CD4-positive, alpha-beta T cell (primary cell): ENCODE results near the gene NNAT. TPM values are rescaled to one million over a fixed set of nuclear protein-coding genes. Genes with fewer than 3 reads are reported as not detected.

Experiments
- ATAC-seq: fragments of 200-7000 bp; cut with Tn5 transposase; one replicate; pipeline ENCODE4 v1.10.0; 2022; ENCODE audit warnings: mild to moderate bottlenecking; ENCODE audit not compliant: poor library complexity
- CTCF ChIA-PET: fragments of 350-600 bp; sonication (Branson Sonifier 250); formaldehyde crosslinking; loops from one replicate; lab custom pipeline; 2021; ENCODE audit warnings: antibody characterized with exemption, inconsistent platforms; lab: Charles Lee
- POLR2A ChIA-PET: fragments of 350-600 bp; sonication (Branson Sonifier 250); formaldehyde crosslinking; loops from one replicate; lab custom pipeline; 2021; ENCODE audit warnings: antibody characterized with exemption, inconsistent platforms; lab: Charles Lee
- DNase-seq, 14 experiments: peaks; one replicate each; pipeline ENCODE4 v3.0.0-alpha.2; 2013 to 2020; ENCODE audit warnings: mixed read lengths in 2 of 14
- H3K27ac ChIP-seq, 2 donors: one replicate each; pipeline versions ENCODE4 v1.5.1 to v1.7.0; 2013; ENCODE audit warnings: low read length in 2 of 2, low read depth in 1 of 2, mild to moderate bottlenecking in 1 of 2
- H3K27me3 ChIP-seq, 2 experiments: 1 replicate in 1 of 2; 2 replicates in 1 of 2; pipeline versions ENCODE4 v1.6.1 to v1.7.0; 2013; ENCODE audit warnings: low read length in 2 of 2, control low read depth in 1 of 2, mild to moderate bottlenecking in 1 of 2, moderate library complexity in 1 of 2; ENCODE audit not compliant: insufficient read depth in 2 of 2, control insufficient read depth in 1 of 2
- H3K36me3 ChIP-seq: one replicate; pipeline ENCODE4 v1.6.1; 2013; ENCODE audit warnings: low read length, control low read depth; ENCODE audit not compliant: insufficient read depth
- H3K4me1 ChIP-seq: one replicate; pipeline ENCODE4 v1.6.1; 2013; ENCODE audit warnings: low read length, control low read depth; ENCODE audit not compliant: insufficient read depth
- H3K4me3 ChIP-seq: one replicate; pipeline ENCODE4 v1.5.1; 2013; ENCODE audit warnings: mild to moderate bottlenecking, low read length, moderate library complexity
- H3K9me3 ChIP-seq, 2 experiments: 1 replicate in 1 of 2; 2 replicates in 1 of 2; pipeline versions ENCODE4 v1.6.1 to v1.7.0; 2013; ENCODE audit warnings: low read length in 2 of 2, mild to moderate bottlenecking in 2 of 2, control low read depth in 1 of 2, moderate library complexity in 1 of 2; ENCODE audit not compliant: control insufficient read depth in 1 of 2, insufficient read depth in 1 of 2
- H3K27ac Mint-ChIP-seq: one replicate; pipeline ENCODE4 v1.8.0; 2020; ENCODE audit warnings: mixed read lengths
- H3K27me3 Mint-ChIP-seq: one replicate; pipeline ENCODE4 v1.8.0; 2021; ENCODE audit warnings: mixed read lengths
- H3K36me3 Mint-ChIP-seq: one replicate; pipeline ENCODE4 v1.8.0; 2021; ENCODE audit warnings: low read depth, mixed read lengths
- H3K4me1 Mint-ChIP-seq: one replicate; pipeline ENCODE4 v1.8.0; 2021; ENCODE audit warnings: low read depth, mixed read lengths
- H3K4me3 Mint-ChIP-seq: one replicate; pipeline ENCODE4 v1.8.0; 2020; ENCODE audit warnings: mild to moderate bottlenecking, mixed read lengths
- H3K9me3 Mint-ChIP-seq: one replicate; pipeline ENCODE4 v1.8.0; 2020; ENCODE audit warnings: mixed read lengths
- intact Hi-C, 2 experiments: fragments of 100-400 bp; cut with DNase I in 1 of 2; cut with micrococcal nuclease in 1 of 2; formaldehyde crosslinking; loops; one replicate each; pipeline versions ENCODE4 v1.15.1 to v1.9.0; 2023 to 2025; cut with DNase I, micrococcal nuclease
- total RNA-seq, 174 experiments: library from RNA in 2 of 174; stranded (reverse) in 2 of 174; gene quantifications; one replicate each; pipeline ENCODE4 v1.2.3 and lab custom pipeline; 2021 to 2026
- TF ChIP-seq, protein P1 (sequence below): fragments of 200-600 bp; IDR thresholded peaks from one replicate; pipeline ENCODE4 v1.8.0; 2022; ENCODE audit warnings: antibody characterized with exemption, mild to moderate bottlenecking

Gene NNAT
- total RNA-seq, 2 experiments from 2014 or later, result not detected

DNA sequence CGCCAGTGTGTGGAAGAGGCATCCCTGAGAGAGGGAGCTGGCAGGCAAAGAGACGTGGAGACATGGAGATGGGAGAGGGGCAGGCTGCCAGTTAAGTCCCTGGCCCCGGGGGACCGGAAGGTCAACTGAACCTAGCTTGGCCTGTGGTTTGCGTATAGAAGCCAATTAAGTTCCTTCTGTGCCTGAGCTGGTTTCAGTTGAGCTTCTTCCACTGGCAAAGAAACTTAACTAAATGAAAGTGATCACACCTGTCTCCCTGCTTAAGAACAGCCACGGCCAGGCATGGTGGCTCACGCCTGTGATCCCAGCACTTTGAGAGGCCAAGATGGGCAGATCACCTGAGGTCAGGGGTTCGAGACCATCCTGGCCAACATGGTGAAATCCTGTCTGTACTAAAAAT, 26.7 kb upstream of the NNAT start:
- ATAC-seq, result no peak
- Mint-ChIP-seq H3K4me1 (no peaks in the 10 kb centered on the region), H3K36me3 (peaks cover 17% of the 10 kb centered on the region), H3K4me3 (no peak overlapping the region), H3K9me3 (no peaks in the 10 kb centered on the region), H3K27ac (no peak overlapping the region), H3K27me3 (no peaks in the 10 kb centered on the region)
- peaks cover 4% of the 10 kb centered on the region for H3K36me3 ChIP-seq
- CTCF ChIA-PET, result interaction anchor here (1.4 kb wide), 1 partner anchor 70 kb away, joined by 3 read pairs; no protein-coding TSS in a partner anchor
- POLR2A ChIA-PET, result no interaction called here
- H3K4me3 ChIP-seq, result no peak overlapping the region
- H3K4me1 ChIP-seq, result no peaks in the 10 kb centered on the region
- DNase-seq, result no peak
- no peaks in the 10 kb centered on the region for H3K9me3 ChIP-seq
- intact Hi-C loops, result no loop called here
- H3K27me3 ChIP-seq, result no peaks in the 10 kb centered on the region
- TF ChIP-seq, protein P1, sequence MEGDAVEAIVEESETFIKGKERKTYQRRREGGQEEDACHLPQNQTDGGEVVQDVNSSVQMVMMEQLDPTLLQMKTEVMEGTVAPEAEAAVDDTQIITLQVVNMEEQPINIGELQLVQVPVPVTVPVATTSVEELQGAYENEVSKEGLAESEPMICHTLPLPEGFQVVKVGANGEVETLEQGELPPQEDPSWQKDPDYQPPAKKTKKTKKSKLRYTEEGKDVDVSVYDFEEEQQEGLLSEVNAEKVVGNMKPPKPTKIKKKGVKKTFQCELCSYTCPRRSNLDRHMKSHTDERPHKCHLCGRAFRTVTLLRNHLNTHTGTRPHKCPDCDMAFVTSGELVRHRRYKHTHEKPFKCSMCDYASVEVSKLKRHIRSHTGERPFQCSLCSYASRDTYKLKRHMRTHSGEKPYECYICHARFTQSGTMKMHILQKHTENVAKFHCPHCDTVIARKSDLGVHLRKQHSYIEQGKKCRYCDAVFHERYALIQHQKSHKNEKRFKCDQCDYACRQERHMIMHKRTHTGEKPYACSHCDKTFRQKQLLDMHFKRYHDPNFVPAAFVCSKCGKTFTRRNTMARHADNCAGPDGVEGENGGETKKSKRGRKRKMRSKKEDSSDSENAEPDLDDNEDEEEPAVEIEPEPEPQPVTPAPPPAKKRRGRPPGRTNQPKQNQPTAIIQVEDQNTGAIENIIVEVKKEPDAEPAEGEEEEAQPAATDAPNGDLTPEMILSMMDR, result no peak
- no peak overlapping the region for H3K27ac ChIP-seq

DNA sequence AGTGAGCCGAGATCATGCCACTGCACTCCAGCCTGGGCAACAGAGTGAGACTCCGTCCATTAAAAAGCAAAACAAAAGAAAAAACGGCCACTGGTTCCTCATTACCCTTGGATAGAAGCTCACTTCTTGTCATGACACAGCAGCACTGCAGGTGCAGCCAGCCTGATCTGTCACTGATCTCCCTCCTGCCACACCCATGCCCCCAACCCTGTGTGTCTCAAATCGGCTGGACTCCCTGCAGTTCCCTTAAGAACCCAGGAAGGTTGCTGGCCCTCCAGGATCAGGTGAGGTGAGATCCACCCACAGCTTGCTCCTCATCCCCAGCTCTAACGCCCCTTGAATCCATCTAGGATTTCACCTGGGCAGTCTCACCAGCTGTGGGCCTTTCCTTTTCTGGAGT, 26.3 kb upstream of the NNAT start:
- H3K4me3 ChIP-seq, result no peak overlapping the region
- H3K4me1 ChIP-seq, result no peaks in the 10 kb centered on the region
- ChIA-PET POLR2A (no interaction called here), CTCF (interaction anchor here (1.4 kb wide), 1 partner anchor 70 kb away, joined by 3 read pairs; no protein-coding TSS in a partner anchor)
- no peaks in the 10 kb centered on the region for H3K9me3 Mint-ChIP-seq
- TF ChIP-seq, protein P1, result no peak
- no peaks in the 10 kb centered on the region for H3K27me3 ChIP-seq
- peaks cover 17% of the 10 kb centered on the region for H3K36me3 Mint-ChIP-seq
- H3K4me3 Mint-ChIP-seq, result no peak overlapping the region
- ATAC-seq (no peak), DNase-seq (peak in 1 of 14 experiments; percentile 11)
- H3K4me1 Mint-ChIP-seq, result no peaks in the 10 kb centered on the region
- H3K27me3 Mint-ChIP-seq, result no peaks in the 10 kb centered on the region
- no peaks in the 10 kb centered on the region for H3K9me3 ChIP-seq
- intact Hi-C loops, result no loop called here
- H3K27ac ChIP-seq, result no peak overlapping the region
- H3K27ac Mint-ChIP-seq, result no peak overlapping the region
- peaks cover 4% of the 10 kb centered on the region for H3K36me3 ChIP-seq

DNA sequence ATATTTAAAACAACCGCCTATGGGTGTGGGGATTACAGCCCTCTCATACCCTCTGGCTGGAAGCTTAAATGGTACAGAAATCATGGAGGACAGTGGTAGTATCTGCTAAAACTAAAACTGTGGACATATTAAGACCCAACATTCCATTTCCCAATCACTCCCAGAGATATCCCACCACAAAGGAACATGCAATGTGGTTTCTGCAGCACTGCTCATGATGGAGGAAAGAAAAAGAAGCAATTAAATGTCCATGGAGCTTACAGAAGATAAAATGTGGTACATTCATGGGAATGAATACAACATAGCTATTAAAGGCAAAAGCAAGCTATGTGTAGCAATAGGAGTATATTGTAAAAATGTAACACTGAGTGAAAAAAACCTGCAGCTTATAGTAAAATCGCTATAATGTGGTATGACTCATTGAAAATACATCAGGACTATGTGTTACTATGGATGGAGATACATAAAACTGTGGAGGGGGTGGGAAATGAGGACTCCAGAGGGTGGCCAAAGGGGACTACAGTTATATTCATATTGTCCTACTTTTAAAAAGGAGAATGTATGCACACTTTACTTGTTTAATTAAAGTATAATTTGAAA, 22.9 kb upstream of the NNAT start:
- no peaks in the 10 kb centered on the region for H3K9me3 Mint-ChIP-seq
- H3K27ac Mint-ChIP-seq, result no peak overlapping the region
- DNase-seq (no peak), ATAC-seq (no peak)
- ChIA-PET CTCF (no interaction called here), POLR2A (no interaction called here)
- no peaks in the 10 kb centered on the region for H3K27me3 Mint-ChIP-seq
- Histone ChIP-seq H3K4me1 (no peaks in the 10 kb centered on the region), H3K36me3 (peaks cover 4% of the 10 kb centered on the region), H3K27me3 (no peaks in the 10 kb centered on the region), H3K27ac (no peak overlapping the region), H3K9me3 (no peaks in the 10 kb centered on the region), H3K4me3 (no peak overlapping the region)
- H3K36me3 Mint-ChIP-seq, result peaks cover 11% of the 10 kb centered on the region
- no peaks in the 10 kb centered on the region for H3K4me1 Mint-ChIP-seq
- intact Hi-C loops, result no loop called here
- TF ChIP-seq, protein P1, result no peak
- no peak overlapping the region for H3K4me3 Mint-ChIP-seq
